Islet precursor cell (in vitro differentiated cells): Measurements from ENCODE around the gene CYP4B1.
"Not testable (repeated sequence)": the region's sequence is repeated elsewhere in the genome, so short reads cannot be mapped to it uniquely, and the experiment has no call there.

Source experiments
- DNase-seq: peaks from one replicate; pipeline ENCODE4 v3.0.0-alpha.2; 2018

CYP4B1 gene

GRCh38 chr1:46816930-46817329, 18.1 kb downstream of the CYP4B1 start:
- DNase-seq = peak; percentile 22

GRCh38 chr1:46817814-46818213, 19.0 kb downstream of the CYP4B1 start:
- DNase-seq = peak; percentile 41

- DNase-seq = peak; percentile 37
Observed at GRCh38 chr1:46818591-46818990, 19.7 kb downstream of the CYP4B1 start.

- peak; percentile 27 for DNase-seq
Observed at GRCh38 chr1:46819335-46819734, 20.5 kb downstream of the CYP4B1 start.

GRCh38 chr1:46820076-46820475, 21.2 kb downstream of the CYP4B1 start:
- peak; percentile 38 for DNase-seq

GRCh38 chr1:46820560-46821060, 21.8 kb downstream of the CYP4B1 start:
- peak; percentile 31 for DNase-seq

GRCh38 chr1:46822248-46822826, 23.5 kb downstream of the CYP4B1 start:
- peak; percentile 73 for DNase-seq

GRCh38 chr1:46823151-46823550, 24.3 kb downstream of the CYP4B1 start:
- peak; percentile 31 for DNase-seq

GRCh38 chr1:46826892-46827291, 28.0 kb downstream of the CYP4B1 start:
- DNase-seq = not testable (repeated sequence)

- DNase-seq = no peak
Observed at GRCh38 chr1:46830665-46831322, 31.9 kb downstream of the CYP4B1 start.

- DNase-seq = not testable (repeated sequence)
Observed at GRCh38 chr1:46835469-46835868, 36.6 kb downstream of the CYP4B1 start.

- not testable (repeated sequence) for DNase-seq
Observed at GRCh38 chr1:46846386-46846785, 47.5 kb downstream of the CYP4B1 start.

- DNase-seq = not testable (repeated sequence)
Observed at GRCh38 chr1:46857660-46858065, 58.8 kb downstream of the CYP4B1 start.

- no peak for DNase-seq
Observed at GRCh38 chr1:46862348-46862747, 63.5 kb downstream of the CYP4B1 start.
